Nephron (organoid): ENCODE measurements around the gene FAM83F.

Experiments
- H3K27ac Mint-ChIP-seq, 3 experiments: 2 replicates each; pipeline ENCODE4 v1.8.0; 2020; ENCODE audit warnings: mixed read lengths in 3 of 3, mild to moderate bottlenecking in 2 of 3, moderate library complexity in 1 of 3
- H3K27me3 Mint-ChIP-seq: 2 replicates; pipeline ENCODE4 v1.8.0; 2021; ENCODE audit warnings: low read depth, mild to moderate bottlenecking, moderate library complexity, mixed read lengths
- H3K36me3 Mint-ChIP-seq: 2 replicates; pipeline ENCODE4 v1.8.0; 2020; ENCODE audit warnings: low read depth, mixed read lengths
- H3K4me1 Mint-ChIP-seq: 2 replicates; pipeline ENCODE4 v1.8.0; 2020; ENCODE audit warnings: mixed read lengths
- H3K4me3 Mint-ChIP-seq, 3 experiments: 2 replicates each; pipeline ENCODE4 v1.8.0; 2020; ENCODE audit warnings: mild to moderate bottlenecking in 3 of 3, mixed read lengths in 3 of 3, moderate library complexity in 2 of 3
- H3K9me3 Mint-ChIP-seq: 2 replicates; pipeline ENCODE4 v1.8.0; 2020; ENCODE audit warnings: mixed read lengths
- CTCF ChIP-seq, 3 experiments: fragments of 200-600 bp; sonication (generic); IDR thresholded peaks; one replicate each; pipeline ENCODE4 v1.5.0; 2021; ENCODE audit warnings: antibody characterized with exemption in 3 of 3; ENCODE audit not compliant: unreplicated experiment in 3 of 3

The FAM83F gene

GRCh38 chr22:39965748-39966147, 29.0 kb upstream of the FAM83F start:
- no peaks in the 10 kb centered on the region for H3K9me3 Mint-ChIP-seq
- TF ChIP-seq CTCF (IDR thresholded peaks at IDR 0.05; ENCODE audit: unreplicated experiment in 3 of 3) = no peak
- H3K36me3 Mint-ChIP-seq = no peaks in the 10 kb centered on the region
- no peak overlapping the region for H3K4me3 Mint-ChIP-seq
- peaks cover 6% of the 10 kb centered on the region for H3K4me1 Mint-ChIP-seq
- no peak overlapping the region for H3K27ac Mint-ChIP-seq
- H3K27me3 Mint-ChIP-seq = peaks cover 36% of the 10 kb centered on the region

GRCh38 chr22:39966470-39966869, 28.3 kb upstream of the FAM83F start:
- Mint-ChIP-seq H3K36me3 (no peaks in the 10 kb centered on the region), H3K9me3 (no peaks in the 10 kb centered on the region), H3K4me3 (no peak overlapping the region), H3K27ac (no peak overlapping the region), H3K4me1 (peaks cover 6% of the 10 kb centered on the region), H3K27me3 (peaks cover 36% of the 10 kb centered on the region)
- no peak for TF ChIP-seq CTCF (IDR thresholded peaks at IDR 0.05; ENCODE audit: unreplicated experiment in 3 of 3)

GRCh38 chr22:39967103-39967829, 27.5 kb upstream of the FAM83F start:
- H3K9me3 Mint-ChIP-seq = no peaks in the 10 kb centered on the region
- peaks cover 43% of the 10 kb centered on the region for H3K27me3 Mint-ChIP-seq
- TF ChIP-seq CTCF (IDR thresholded peaks at IDR 0.05; ENCODE audit: unreplicated experiment in 3 of 3) = no peak
- H3K27ac Mint-ChIP-seq = no peak overlapping the region
- H3K36me3 Mint-ChIP-seq = no peaks in the 10 kb centered on the region
- H3K4me1 Mint-ChIP-seq = peaks cover 6% of the 10 kb centered on the region
- no peak overlapping the region for H3K4me3 Mint-ChIP-seq

- H3K4me3 Mint-ChIP-seq = no peak overlapping the region
- no peak overlapping the region for H3K27ac Mint-ChIP-seq
- H3K4me1 Mint-ChIP-seq = peaks cover 6% of the 10 kb centered on the region
- H3K9me3 Mint-ChIP-seq = no peaks in the 10 kb centered on the region
- H3K27me3 Mint-ChIP-seq = peaks cover 53% of the 10 kb centered on the region
- no peaks in the 10 kb centered on the region for H3K36me3 Mint-ChIP-seq
- TF ChIP-seq CTCF (IDR thresholded peaks at IDR 0.05; ENCODE audit: unreplicated experiment in 3 of 3) = no peak
These were observed 26.5 kb upstream of the FAM83F start for GRCh38 chr22:39967996-39968972.

- Mint-ChIP-seq H3K36me3 (no peaks in the 10 kb centered on the region), H3K4me3 (no peak overlapping the region), H3K4me1 (peaks cover 6% of the 10 kb centered on the region), H3K27me3 (peaks cover 51% of the 10 kb centered on the region), H3K9me3 (no peaks in the 10 kb centered on the region), H3K27ac (no peak overlapping the region)
- TF ChIP-seq CTCF (IDR thresholded peaks at IDR 0.05; ENCODE audit: unreplicated experiment in 3 of 3) = no peak
These were observed 24.0 kb upstream of the FAM83F start for GRCh38 chr22:39970742-39971141.
